WI38 (cell line): Measurements from ENCODE around the gene FLT1.

Experiments used
- H3K4me3 ChIP-seq: 2 replicates; pipeline ENCODE4 v1.5.1; 2011; ENCODE audit warnings: low read depth, mild to moderate bottlenecking, control low read depth, low read length
- TF ChIP-seq, protein P1 (sequence below): IDR thresholded peaks from 2 replicates; pipeline ENCODE4 v1.5.1; 2012; ENCODE audit warnings: low read depth, mild to moderate bottlenecking, control low read depth, low read length

Gene FLT1

DNA sequence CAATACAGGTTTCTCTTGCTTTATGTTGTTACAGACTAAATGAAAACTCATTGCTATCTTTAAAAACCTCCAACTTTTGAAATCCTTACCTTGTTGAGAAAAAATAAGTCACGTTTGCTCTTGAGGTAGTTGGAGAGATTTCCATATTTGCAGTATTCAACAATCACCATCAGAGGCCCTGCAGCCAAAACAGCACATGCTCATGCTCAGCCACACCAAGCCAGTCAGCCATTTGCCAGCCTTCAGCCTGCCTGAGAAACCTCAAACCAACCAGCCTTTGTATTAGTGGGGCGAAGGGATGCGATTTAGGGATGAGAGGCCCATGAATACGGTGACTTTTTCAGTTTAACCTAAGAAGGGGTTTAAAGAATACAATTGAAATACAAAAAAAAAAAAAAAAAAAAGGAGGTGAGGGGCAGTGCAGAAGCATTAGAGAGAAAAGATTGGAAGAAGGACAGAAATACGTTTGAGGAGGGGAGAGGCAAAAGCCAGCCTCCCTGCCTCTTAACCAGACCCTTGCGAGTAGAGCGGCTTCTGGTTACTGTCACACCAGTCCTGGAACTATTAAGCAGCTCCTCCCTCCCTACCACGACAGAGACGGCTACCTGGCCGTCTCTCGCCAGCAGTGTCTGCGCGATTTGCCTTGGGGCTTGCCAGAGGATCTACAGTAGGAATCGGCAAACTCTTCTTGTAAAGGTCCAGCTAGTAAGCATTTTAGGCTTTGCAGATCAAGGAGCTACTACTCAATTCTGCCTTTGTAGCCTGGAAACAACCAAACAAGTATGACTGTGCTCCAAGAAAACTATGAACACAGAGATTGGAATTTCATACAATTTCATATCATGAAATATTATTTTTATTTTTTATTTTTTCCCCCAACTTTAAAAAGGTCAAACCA is 167.3 kb downstream of the FLT1 start:
- no peak overlapping the region for H3K4me3 ChIP-seq
- TF ChIP-seq, protein P1, sequence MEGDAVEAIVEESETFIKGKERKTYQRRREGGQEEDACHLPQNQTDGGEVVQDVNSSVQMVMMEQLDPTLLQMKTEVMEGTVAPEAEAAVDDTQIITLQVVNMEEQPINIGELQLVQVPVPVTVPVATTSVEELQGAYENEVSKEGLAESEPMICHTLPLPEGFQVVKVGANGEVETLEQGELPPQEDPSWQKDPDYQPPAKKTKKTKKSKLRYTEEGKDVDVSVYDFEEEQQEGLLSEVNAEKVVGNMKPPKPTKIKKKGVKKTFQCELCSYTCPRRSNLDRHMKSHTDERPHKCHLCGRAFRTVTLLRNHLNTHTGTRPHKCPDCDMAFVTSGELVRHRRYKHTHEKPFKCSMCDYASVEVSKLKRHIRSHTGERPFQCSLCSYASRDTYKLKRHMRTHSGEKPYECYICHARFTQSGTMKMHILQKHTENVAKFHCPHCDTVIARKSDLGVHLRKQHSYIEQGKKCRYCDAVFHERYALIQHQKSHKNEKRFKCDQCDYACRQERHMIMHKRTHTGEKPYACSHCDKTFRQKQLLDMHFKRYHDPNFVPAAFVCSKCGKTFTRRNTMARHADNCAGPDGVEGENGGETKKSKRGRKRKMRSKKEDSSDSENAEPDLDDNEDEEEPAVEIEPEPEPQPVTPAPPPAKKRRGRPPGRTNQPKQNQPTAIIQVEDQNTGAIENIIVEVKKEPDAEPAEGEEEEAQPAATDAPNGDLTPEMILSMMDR: no peak

DNA sequence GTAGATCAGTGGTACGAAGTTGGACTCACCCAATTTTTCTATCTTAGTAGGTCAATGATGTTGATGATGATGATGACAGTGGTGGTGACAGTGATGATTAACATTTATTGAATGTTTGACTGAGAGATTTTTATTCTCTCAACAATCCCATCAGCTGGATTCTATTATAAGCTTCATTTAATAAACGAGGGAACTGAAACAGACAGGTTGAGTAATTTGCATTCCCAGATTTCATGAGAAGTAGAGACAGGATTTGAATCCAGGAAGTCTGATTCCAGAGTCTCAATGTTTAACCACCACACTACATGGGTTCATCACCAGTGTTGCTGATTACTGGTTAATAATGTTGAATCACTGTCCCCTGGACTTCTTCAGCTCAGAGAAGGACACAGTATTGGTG is 168.9 kb downstream of the FLT1 start:
- H3K4me3 ChIP-seq: no peak overlapping the region
- TF ChIP-seq, protein P1: no peak

DNA sequence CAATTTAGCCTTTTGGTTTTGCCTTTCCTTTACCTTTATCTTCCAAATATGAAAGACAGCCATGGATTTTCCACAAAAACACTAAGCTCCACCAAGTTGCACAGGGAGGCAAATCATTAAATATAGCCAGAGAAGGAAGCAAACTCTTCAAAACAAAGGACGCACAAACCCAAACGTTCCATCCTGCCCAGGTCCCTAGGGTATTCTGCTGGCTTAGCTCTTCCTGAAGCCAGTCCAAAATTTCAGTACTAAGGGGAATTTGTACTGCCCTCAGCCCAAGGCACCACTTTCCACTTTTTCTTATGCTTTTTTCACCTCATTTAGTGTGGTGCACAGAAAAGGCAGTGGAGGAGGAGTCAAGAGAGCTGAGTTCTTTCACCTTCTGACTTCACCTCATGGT is 169.9 kb downstream of the FLT1 start:
- TF ChIP-seq, protein P1: no peak
- H3K4me3 ChIP-seq: no peak overlapping the region

DNA sequence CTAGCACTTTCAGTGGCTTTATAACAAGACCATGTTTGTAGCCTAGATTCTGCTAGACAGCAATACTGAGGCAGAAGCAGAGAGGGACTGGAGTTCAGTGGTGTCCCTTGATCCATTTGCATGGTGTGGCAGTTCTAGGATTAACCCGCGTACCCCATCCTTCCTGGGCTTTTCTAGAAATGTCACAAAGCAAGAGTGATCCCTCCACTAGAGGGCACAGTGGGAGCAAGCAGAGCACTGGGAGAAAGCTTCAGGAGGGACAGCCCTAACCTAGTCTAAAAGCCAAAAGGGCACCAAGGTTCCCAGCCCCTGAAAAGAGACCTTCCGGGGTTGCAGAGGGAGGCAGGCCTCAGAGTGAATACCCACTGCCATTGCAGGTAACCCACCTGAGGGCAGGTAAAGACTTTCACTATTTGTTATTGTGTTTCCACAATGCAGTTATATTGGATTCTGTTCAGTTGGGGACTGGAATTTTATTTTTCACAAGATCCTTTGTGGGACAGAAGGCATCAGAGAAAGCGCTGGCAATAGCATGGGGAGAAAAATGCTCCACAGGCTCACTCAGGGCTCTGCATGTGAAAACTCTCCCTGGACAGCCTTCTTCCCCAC is 170.6 kb downstream of the FLT1 start:
- TF ChIP-seq, protein P1: peak; percentile 81
- H3K4me3 ChIP-seq: no peak overlapping the region

DNA sequence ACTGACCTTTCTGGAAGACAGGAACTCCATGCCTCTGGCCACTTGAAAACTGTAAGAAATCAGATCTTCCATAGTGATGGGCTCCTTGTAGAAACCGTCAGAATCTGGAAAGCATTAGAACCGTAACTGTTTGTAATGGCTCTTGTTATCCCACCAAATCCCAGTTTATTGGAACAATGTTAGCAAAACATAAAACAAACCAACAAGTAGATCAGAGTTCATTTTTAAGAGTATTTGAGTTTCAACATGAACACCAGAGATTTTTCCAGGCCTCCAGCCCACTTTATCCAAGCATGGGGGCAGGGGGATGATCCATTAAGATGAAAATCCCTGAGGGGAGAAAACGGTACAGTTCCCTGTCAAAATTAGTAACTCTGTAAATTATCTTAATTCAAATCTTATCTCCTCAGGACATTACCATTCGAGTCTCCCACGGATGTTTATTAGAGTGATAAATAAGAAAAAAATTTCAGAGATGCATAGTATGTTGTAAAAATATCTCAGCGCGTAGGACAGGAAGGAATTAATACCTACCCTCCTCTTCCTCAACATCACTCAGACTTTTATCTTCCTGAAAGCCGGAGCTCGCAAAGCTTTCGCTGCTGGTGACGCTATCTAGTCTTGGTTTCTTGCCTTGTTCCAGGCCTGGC is 172.5 kb downstream of the FLT1 start:
- TF ChIP-seq, protein P1: no peak
- H3K4me3 ChIP-seq: no peak overlapping the region

DNA sequence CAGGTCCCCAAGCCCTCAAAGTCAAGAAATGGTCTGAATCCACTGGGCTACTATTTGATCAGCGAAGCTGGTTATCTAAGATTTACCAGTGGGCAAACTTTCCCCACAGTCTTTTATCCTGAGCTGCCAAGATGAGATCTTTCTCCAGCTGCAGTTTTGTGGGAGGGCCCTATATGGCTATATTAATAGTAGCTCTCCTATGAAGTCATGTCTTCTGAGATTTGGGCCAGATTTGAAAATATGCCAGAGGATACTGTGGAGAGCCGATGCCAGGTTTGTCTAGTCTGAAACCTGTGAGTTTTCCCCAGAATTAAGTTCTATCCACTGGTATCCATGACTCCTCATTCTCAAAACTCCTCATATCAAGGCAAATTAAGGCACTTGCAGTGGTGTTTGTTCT is 173.2 kb downstream of the FLT1 start:
- H3K4me3 ChIP-seq: no peak overlapping the region
- TF ChIP-seq, protein P1: no peak
